ENCODE data around the gene PMEL. TPM values are rescaled to one million over a fixed set of nuclear protein-coding genes. Genes with fewer than 3 reads are reported as not detected.

Gene PMEL
- total RNA-seq, 2 donors from 2014 or later = 3.4 to 3.8 TPM

DNA sequence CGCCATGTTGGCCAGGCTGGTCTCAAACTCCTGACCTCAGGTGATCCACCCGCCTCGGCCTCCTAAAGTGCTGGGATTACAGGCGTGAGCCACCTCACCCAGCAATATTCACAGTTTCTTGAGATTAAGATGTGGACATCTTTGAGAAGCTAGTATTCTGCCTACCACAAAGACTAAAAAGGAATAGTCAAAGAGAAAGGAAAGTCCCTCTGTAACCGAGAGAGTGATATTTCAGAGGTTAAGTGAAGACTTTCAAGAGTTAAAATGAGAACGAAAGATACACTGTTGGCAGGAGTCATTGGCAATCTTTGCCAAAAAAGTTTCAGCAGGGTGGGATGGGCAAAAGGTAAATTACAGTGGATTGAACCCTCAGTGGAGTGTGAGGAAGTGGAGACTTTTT, 19.3 kb downstream of the PMEL start:
- Histone ChIP-seq H3K27me3 (no peaks in the 10 kb centered on the region), H3K4me3 (no peak overlapping the region), H3K9ac (ENCODE audit: low read depth in 2 of 2, low read length in 2 of 2) (no peak overlapping the region), H3K4me1 (no peaks in the 10 kb centered on the region), H3K27ac (no peak overlapping the region), H3K9me3 (no peaks in the 10 kb centered on the region), H3K36me3 (no peaks in the 10 kb centered on the region)
- no peak for DNase-seq
- TF ChIP-seq, protein P1, sequence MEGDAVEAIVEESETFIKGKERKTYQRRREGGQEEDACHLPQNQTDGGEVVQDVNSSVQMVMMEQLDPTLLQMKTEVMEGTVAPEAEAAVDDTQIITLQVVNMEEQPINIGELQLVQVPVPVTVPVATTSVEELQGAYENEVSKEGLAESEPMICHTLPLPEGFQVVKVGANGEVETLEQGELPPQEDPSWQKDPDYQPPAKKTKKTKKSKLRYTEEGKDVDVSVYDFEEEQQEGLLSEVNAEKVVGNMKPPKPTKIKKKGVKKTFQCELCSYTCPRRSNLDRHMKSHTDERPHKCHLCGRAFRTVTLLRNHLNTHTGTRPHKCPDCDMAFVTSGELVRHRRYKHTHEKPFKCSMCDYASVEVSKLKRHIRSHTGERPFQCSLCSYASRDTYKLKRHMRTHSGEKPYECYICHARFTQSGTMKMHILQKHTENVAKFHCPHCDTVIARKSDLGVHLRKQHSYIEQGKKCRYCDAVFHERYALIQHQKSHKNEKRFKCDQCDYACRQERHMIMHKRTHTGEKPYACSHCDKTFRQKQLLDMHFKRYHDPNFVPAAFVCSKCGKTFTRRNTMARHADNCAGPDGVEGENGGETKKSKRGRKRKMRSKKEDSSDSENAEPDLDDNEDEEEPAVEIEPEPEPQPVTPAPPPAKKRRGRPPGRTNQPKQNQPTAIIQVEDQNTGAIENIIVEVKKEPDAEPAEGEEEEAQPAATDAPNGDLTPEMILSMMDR (IDR thresholded peaks at IDR 0.05) = no peak
- intact Hi-C loops (cut with DNase I) = no loop called here

DNA sequence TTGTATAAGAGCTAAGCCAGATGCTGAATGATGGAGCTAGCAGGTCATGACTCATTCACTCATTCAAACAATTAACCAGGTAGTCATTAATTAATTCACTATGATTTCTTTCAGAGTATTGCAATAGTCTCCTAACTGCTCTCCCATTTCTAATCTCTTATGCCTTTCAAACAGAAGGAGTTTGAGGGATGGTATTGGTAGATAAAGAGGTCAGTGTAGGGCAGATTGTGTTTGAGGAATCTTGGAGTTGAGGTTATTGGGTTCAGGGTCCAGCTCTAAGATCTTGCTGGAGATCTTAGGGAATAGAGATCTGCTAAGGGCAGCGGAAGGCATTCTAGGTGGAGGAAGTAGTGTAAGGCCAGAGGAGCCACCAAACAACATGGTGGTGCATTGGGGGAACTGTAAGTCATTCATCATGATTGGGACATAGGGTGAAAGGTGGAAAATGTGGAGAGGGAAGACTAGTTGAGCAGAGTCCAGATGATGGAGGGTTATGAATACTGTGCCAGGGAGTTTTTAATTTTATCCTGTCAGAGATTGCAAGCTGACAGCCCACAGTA, 23.2 kb downstream of the PMEL start:
- TF ChIP-seq, protein P1 (IDR thresholded peaks at IDR 0.05) = no peak
- no peak overlapping the region for H3K27ac ChIP-seq
- H3K9ac ChIP-seq (ENCODE audit: low read depth in 2 of 2, low read length in 2 of 2) = no peak overlapping the region
- H3K9me3 ChIP-seq = no peaks in the 10 kb centered on the region
- no peaks in the 10 kb centered on the region for H3K27me3 ChIP-seq
- no peak for DNase-seq
- no peaks in the 10 kb centered on the region for H3K36me3 ChIP-seq
- no peak overlapping the region for H3K4me3 ChIP-seq
- intact Hi-C loops (cut with DNase I) = no loop called here
- H3K4me1 ChIP-seq = no peaks in the 10 kb centered on the region

DNA sequence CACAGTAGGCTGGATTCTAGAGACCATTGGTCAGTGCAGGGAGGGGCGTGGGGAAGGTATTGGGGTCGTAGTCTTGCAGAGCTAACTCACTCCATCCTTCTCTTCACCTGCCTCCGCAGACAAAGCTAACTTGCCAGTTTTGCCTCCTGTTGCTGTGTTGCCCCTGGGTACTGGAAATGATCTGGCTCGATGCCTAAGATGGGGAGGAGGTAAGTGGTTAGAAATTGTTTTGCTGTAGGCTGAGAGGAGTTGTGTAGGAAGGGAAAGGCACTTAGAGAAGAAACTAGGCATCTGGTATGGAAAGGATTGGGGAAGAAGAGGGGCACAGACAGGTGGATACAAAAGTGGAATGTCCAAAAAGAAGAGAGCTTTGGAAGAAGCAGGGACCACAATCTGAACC, 23.8 kb downstream of the PMEL start:
- Histone ChIP-seq H3K4me1 (no peaks in the 10 kb centered on the region), H3K27ac (no peak overlapping the region), H3K36me3 (no peaks in the 10 kb centered on the region), H3K27me3 (no peaks in the 10 kb centered on the region), H3K9me3 (no peaks in the 10 kb centered on the region), H3K9ac (ENCODE audit: low read depth in 2 of 2, low read length in 2 of 2) (no peak overlapping the region), H3K4me3 (no peak overlapping the region)
- DNase-seq = no peak
- intact Hi-C loops (cut with DNase I) = no loop called here
- TF ChIP-seq, protein P1 (IDR thresholded peaks at IDR 0.05) = no peak

DNA sequence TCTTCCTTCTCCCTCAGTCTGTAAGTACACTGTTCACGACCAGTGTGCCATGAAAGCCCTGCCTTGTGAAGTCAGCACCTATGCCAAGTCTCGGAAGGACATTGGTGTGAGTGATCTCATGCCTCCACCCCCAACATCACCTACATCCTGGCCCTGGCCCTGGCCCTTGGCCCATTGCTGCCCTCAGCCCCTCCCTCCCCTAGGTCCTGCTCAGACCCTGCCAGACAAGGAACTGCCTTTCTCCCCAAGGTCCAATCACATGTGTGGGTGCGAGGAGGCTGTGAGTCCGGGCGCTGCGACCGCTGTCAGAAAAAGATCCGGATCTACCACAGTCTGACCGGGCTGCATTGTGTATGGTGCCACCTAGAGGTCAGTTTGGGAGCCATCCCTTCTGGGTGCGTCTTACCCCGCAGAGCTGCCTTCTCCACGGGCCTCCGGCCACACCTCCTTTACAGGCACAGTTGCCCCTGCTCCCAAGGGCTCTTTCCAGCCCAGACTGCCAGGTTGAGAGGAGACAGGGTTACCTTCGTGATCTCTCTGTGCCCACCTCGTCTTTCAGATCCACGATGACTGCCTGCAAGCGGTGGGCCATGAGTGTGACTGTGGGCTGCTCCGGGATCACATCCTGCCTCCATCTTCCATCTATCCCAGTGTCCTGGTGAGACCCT, 25.6 kb downstream of the PMEL start:
- Histone ChIP-seq H3K4me1 (no peaks in the 10 kb centered on the region), H3K4me3 (no peak overlapping the region), H3K36me3 (no peaks in the 10 kb centered on the region), H3K27me3 (no peaks in the 10 kb centered on the region), H3K27ac (peak overlapping the region; percentile 51), H3K9me3 (no peaks in the 10 kb centered on the region), H3K9ac (ENCODE audit: low read depth in 2 of 2, low read length in 2 of 2) (peak overlapping the region; percentile 7 to 27)
- peak; percentile 93 for DNase-seq
- TF ChIP-seq, protein P1 (IDR thresholded peaks at IDR 0.05) = peak; percentile 75
- intact Hi-C loops (cut with DNase I) = no loop called here

DNA sequence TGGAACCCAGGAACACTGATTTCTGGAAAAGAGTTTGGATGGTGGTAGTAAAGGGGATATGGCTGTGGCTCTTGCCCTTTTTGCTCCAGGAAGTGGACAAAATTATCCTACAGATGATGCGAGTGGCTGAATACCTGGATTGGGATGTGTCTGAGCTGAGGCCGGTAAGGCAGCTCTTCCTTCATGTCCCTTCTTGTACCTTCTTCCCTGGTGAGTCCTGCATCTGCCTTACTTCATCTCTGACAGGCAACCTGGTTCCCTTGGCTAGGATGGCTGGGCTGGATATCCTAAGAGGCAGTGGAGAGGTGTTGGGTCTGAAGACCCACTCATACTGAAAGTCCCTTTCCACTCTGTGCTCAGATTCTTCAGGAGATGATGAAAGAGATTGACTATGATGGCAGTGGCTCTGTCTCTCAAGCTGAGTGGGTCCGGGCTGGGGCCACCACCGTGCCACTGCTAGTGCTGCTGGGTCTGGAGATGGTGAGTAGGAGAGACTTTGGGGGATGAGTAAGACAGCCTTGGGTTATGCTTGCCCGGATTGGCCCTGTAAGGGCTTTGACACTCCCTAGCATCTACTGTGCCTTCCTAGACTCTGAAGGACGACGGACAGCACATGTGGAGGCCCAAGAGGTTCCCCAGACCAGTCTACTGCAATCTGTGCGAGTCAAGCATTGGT, 26.9 kb downstream of the PMEL start:
- Histone ChIP-seq H3K9ac (ENCODE audit: low read depth in 2 of 2, low read length in 2 of 2) (peak overlapping the region in 1 of 2 donors; percentile 6), H3K4me1 (no peaks in the 10 kb centered on the region), H3K27me3 (no peaks in the 10 kb centered on the region), H3K4me3 (no peak overlapping the region), H3K36me3 (no peaks in the 10 kb centered on the region), H3K27ac (no peak overlapping the region), H3K9me3 (no peaks in the 10 kb centered on the region)
- TF ChIP-seq, protein P1 (IDR thresholded peaks at IDR 0.05) = no peak
- intact Hi-C loops (cut with DNase I) = loop anchor here (5.0 kb wide), 1 partner anchor 202 kb away; no protein-coding TSS in a partner anchor
- DNase-seq = no peak

All from colonic mucosa (tissue), 4 donors.